Measurements from ENCODE around the gene STPG3.
A peak's percentile ranks its signal among the peaks of the same experiment; 100 is the strongest.
"Not testable (repeated sequence)": the region's sequence is repeated elsewhere in the genome, so short reads cannot be mapped to it uniquely, and the experiment has no call there.

STPG3 gene

GRCh38 chr9:137237759-137238726, 13.0 kb upstream of the STPG3 start:
- peaks cover 15% of the 10 kb centered on the region for H3K36me3 ChIP-seq (replicated peaks)
- no peaks in the 10 kb centered on the region for H3K27me3 ChIP-seq (replicated peaks)
- TF ChIP-seq CTCF (IDR thresholded peaks at IDR 0.05; ENCODE audit: low read depth, low read length, missing control alignments), result no peak
- no peak overlapping the region for H3K4me3 ChIP-seq (ENCODE audit: low read depth, low read length)
- in situ Hi-C loops (cut with HindIII; ENCODE audit: low pct_ligation_motif_present, low sequenced_read_pairs), result no loop called here
- no peak for DNase-seq
- no peak overlapping the region for H3K27ac ChIP-seq

GRCh38 chr9:137239541-137240200, 11.4 kb upstream of the STPG3 start:
- H3K4me3 ChIP-seq (ENCODE audit: low read depth, low read length), result peak overlapping the region; percentile 71
- H3K36me3 ChIP-seq (replicated peaks), result peaks cover 25% of the 10 kb centered on the region
- in situ Hi-C loops (cut with HindIII; ENCODE audit: low pct_ligation_motif_present, low sequenced_read_pairs); H3K27me3 ChIP-seq (replicated peaks); DNase-seq: not testable (repeated sequence)
- H3K27ac ChIP-seq, result peak overlapping the region; percentile 78

- TF ChIP-seq CTCF (IDR thresholded peaks at IDR 0.05; ENCODE audit: low read depth, low read length, missing control alignments), result no peak
- DNase-seq, result peak; percentile 40
- Histone ChIP-seq H3K27ac (peak overlapping the region; percentile 78), H3K27me3 (replicated peaks) (no peaks in the 10 kb centered on the region), H3K4me3 (ENCODE audit: low read depth, low read length) (peak overlapping the region; percentile 71), H3K36me3 (replicated peaks) (peaks cover 25% of the 10 kb centered on the region)
- in situ Hi-C loops (cut with HindIII; ENCODE audit: low pct_ligation_motif_present, low sequenced_read_pairs), result no loop called here
These were observed 10.7 kb upstream of the STPG3 start for GRCh38 chr9:137240318-137240840.

GRCh38 chr9:137240841-137241489, 10.1 kb upstream of the STPG3 start, which contains the start of gene TUBB4B:
Gene TUBB4B, plus strand, starts transcription at chr9:137241287. Its CDS starts 74 bp downstream, at chr9:137241361.
- in situ Hi-C loops (cut with HindIII; ENCODE audit: low pct_ligation_motif_present, low sequenced_read_pairs), result no loop called here

GRCh38 chr9:137241490-137242268, 9.4 kb upstream of the STPG3 start:
- no peak for TF ChIP-seq CTCF (IDR thresholded peaks at IDR 0.05; ENCODE audit: low read depth, low read length, missing control alignments)
- Histone ChIP-seq H3K27ac (peak overlapping the region; percentile 75), H3K36me3 (replicated peaks) (peaks cover 25% of the 10 kb centered on the region), H3K4me3 (ENCODE audit: low read depth, low read length) (peak overlapping the region; percentile 86), H3K27me3 (replicated peaks) (no peaks in the 10 kb centered on the region)
- DNase-seq, result no peak
- in situ Hi-C loops (cut with HindIII; ENCODE audit: low pct_ligation_motif_present, low sequenced_read_pairs), result no loop called here

More at GRCh38 chr9:137240841-137241489, 10.1 kb upstream of the STPG3 start, which contains the start of gene TUBB4B:
- no peak for TF ChIP-seq CTCF (IDR thresholded peaks at IDR 0.05; ENCODE audit: low read depth, low read length, missing control alignments)
- Histone ChIP-seq H3K4me3 (ENCODE audit: low read depth, low read length) (peak within 1 kb of the TSS; percentile 86), H3K36me3 (replicated peaks) (peaks cover 25% of the 10 kb centered on the region), H3K27ac (peak within 1 kb of the TSS; percentile 78), H3K27me3 (replicated peaks) (no peaks in the 10 kb centered on the region)
- peak; percentile 100 for DNase-seq

Measured in brain microvascular endothelial cell (primary cell).